Heart right ventricle (tissue), 16 donors: ENCODE data around the gene ROCK1. TPM values are rescaled to one million over a fixed set of nuclear protein-coding genes. Genes with fewer than 3 reads are reported as not detected.
A peak's percentile ranks its signal among the peaks of the same experiment; 100 is the strongest.
"Not testable (repeated sequence)": the region's sequence is repeated elsewhere in the genome, so short reads cannot be mapped to it uniquely, and the experiment has no call there.

Source experiments
- ATAC-seq, 8 donors: fragments of 200-7000 bp; cut with Tn5 transposase; one replicate each; pipeline ENCODE4 v1.9.1; 2020; ENCODE audit warnings: mild to moderate bottlenecking in 8 of 8, moderate library complexity in 8 of 8, moderate number of reproducible peaks in 1 of 8
- DNase-seq, 2 donors: peaks; one replicate each; pipeline ENCODE4 v3.0.0-alpha.2; 2020
- H3K27ac ChIP-seq, 10 donors: fragments of 200-600 bp; sonication (generic) in 2 of 10; one replicate each; pipeline versions ENCODE4 v1.5.0 to v1.8.0; 2020 to 2022; ENCODE audit warnings: mild to moderate bottlenecking in 3 of 10
- H3K27me3 ChIP-seq, 7 donors: fragments of 200-600 bp; one replicate each; pipeline ENCODE4 v1.8.0; 2021 to 2022; ENCODE audit warnings: mild to moderate bottlenecking in 2 of 7
- H3K36me3 ChIP-seq, 9 donors: fragments of 200-600 bp; sonication (generic) in 1 of 9; one replicate each; pipeline versions ENCODE4 v1.5.0 to v1.8.0; 2020 to 2022; ENCODE audit warnings: mild to moderate bottlenecking in 2 of 9
- H3K4me1 ChIP-seq, 9 donors: fragments of 200-600 bp; sonication (generic) in 1 of 9; one replicate each; pipeline versions ENCODE4 v1.5.0 to v1.8.0; 2020 to 2022; ENCODE audit warnings: mild to moderate bottlenecking in 4 of 9
- H3K4me3 ChIP-seq, 10 donors: fragments of 200-600 bp; sonication (generic) in 2 of 10; one replicate each; pipeline versions ENCODE4 v1.5.0 to v1.8.0; 2020 to 2022; ENCODE audit warnings: mild to moderate bottlenecking in 7 of 10, moderate library complexity in 2 of 10
- H3K9me3 ChIP-seq, 11 donors: fragments of 200-600 bp in 10 of 11; sonication (generic) in 2 of 11; one replicate each; pipeline versions ENCODE4 v1.5.0 to v1.8.0; 2013 to 2022; ENCODE audit warnings: mild to moderate bottlenecking in 2 of 11, control low read depth in 1 of 11, moderate library complexity in 1 of 11
- WGBS, 2 donors: extraction: QIAGEN DNeasy Blood & Tissue Kit; methylation state at CpG; one replicate each; pipeline ENCODE4 v1.1.7; 2013; ENCODE audit warnings: inconsistent platforms in 1 of 2; 5-methylcytosine and 5-hydroxymethylcytosine counted together
- intact Hi-C, 10 donors: fragments of 100-400 bp; cut with DNase I; formaldehyde crosslinking; loops; one replicate each; pipeline versions ENCODE4 v1.11.1 to v1.14.2; 2022
- polyA plus RNA-seq, 2 donors: library from polyadenylated mRNA; stranded (reverse); fragments of 200-250 nt; gene quantifications; one replicate each; pipeline ENCODE4 v1.2.3, GENCODE V29; 2013
- total RNA-seq, 10 donors: library from RNA; stranded (reverse); fragmentation: NEBNext Ultra II Directional in 3 of 10; extraction: Animal tissue kit (Norgen Biotek cat#: 25700) in 3 of 10; gene quantifications; one replicate each; pipeline versions ENCODE4 v1.2.1 to v1.2.4, GENCODE V29; 2021 to 2023
- TF ChIP-seq, protein P1 (sequence below), 9 donors: fragments of 200-600 bp; sonication (generic) in 2 of 9; IDR thresholded peaks; one replicate each; pipeline versions ENCODE4 v1.5.0 to v1.8.0; 2021 to 2022; ENCODE audit warnings: antibody characterized with exemption in 9 of 9, mild to moderate bottlenecking in 5 of 9, moderate library complexity in 1 of 9
- donor health status: Arrhythmogenic right ventricular cardiomyopathy.
- donor health status: ischemic (EF 13 %, LVEDD 7.1; RV severe dilation, severe dysfunction).
- donor health status: healthy with polysubstance abuse.
- donor health status: DM: no; HTN: yes; CAD: no.
- donor health status: DM: no; HTN: no; CAD: no.
- donor health status: ischemic (EF 25% LVEDD 6.9; RV normal size, moderate dysfunction).
- donor health status: ischemic (EF 25% LVEDD 5.7; RV mildly dilated, moderate dysfunction).
- donor health status: healthy.
- donor health status: DM: yes; HTN: yes; CAD: no.
- donor health status: Ischemic cardiomyopathy.
- donor health status: ischemic (EF 35%, LVEDD 5.7; RV mildly dilated, moderate dysfunction).
- donor health status: nonischemic (EF 11% LVEDD 7.7; RV severe dilation, severe dysfunction).
- donor health status: DM: yes; HTN: yes; CAD: no.
- donor health status: PGD.
- donor health status: ischemic (EF 29% LVEDD 5.4; RV normal size, mild dysfunction).
- donor health status: nonischemic (EF 23%, LVEDD 6.1; RV moderate dilation, normal function).

The ROCK1 gene
- total and polyA plus RNA-seq, 12 donors = 12.5 to 44.1 (median 35.1) TPM

- no peak for DNase-seq
- Histone ChIP-seq H3K27ac (no peak overlapping the region), H3K4me1 (peaks cover 0 to 11% (median 0%) of the 10 kb centered on the region in 9 donors), H3K4me3 (no peak overlapping the region), H3K27me3 (no peaks in the 10 kb centered on the region), H3K9me3 (peaks cover 0 to 7% (median 0%) of the 10 kb centered on the region in 11 donors), H3K36me3 (no peaks in the 10 kb centered on the region)
- ATAC-seq = no peak
- TF ChIP-seq, protein P1, sequence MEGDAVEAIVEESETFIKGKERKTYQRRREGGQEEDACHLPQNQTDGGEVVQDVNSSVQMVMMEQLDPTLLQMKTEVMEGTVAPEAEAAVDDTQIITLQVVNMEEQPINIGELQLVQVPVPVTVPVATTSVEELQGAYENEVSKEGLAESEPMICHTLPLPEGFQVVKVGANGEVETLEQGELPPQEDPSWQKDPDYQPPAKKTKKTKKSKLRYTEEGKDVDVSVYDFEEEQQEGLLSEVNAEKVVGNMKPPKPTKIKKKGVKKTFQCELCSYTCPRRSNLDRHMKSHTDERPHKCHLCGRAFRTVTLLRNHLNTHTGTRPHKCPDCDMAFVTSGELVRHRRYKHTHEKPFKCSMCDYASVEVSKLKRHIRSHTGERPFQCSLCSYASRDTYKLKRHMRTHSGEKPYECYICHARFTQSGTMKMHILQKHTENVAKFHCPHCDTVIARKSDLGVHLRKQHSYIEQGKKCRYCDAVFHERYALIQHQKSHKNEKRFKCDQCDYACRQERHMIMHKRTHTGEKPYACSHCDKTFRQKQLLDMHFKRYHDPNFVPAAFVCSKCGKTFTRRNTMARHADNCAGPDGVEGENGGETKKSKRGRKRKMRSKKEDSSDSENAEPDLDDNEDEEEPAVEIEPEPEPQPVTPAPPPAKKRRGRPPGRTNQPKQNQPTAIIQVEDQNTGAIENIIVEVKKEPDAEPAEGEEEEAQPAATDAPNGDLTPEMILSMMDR (IDR thresholded peaks at IDR 0.05) = no peak
- WGBS, 2 donors = 55 to 59% methylated on average over 5 of the region's 5 CpGs
- intact Hi-C loops = no loop called here
Observed at GRCh38 chr18:21141668-21142422, 30.2 kb upstream of the ROCK1 start.

DNA sequence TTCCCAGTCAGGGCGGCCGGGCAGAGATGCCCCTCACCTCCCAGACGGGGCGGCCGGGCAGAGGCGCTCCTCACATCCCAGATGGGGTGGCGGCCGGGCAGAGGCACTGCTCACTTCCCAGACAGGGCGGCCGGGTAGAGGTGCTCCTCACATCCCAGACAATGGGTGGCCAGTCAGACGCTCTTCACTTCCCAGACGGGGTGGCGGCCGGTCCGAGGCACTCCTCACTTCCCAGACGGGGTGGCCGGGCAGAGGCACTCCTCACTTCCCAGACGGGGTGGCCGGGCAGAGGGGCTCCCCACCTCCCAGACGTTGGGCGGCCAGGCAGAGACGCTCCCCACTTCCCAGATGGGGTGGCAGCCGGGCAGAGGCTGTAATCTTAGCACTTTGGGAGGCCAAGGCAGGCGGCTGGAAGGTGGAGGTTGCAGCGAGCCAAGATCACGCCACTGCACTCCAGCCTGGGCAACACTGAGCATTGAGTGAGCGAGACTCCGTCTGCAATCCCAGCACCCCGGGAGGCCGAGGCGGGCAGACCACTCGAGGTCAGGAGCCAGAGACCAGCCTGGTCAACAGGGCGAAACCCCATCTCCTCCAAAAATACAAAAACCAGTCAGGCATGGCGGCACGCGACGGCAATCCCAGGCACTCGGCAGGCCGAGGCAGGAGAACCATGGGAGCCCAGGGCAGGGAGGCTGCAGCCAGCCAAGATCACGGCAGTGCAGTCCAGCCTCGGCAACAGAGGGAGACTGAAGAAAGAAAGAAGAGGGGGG lies 26.3 kb upstream of the ROCK1 start:
- not testable (repeated sequence) for H3K27me3 ChIP-seq, H3K36me3 ChIP-seq, DNase-seq, ATAC-seq, H3K9me3 ChIP-seq, H3K4me3 ChIP-seq, H3K27ac ChIP-seq
- 96 to 97% methylated on average over 40 to 41 of the region's 41 CpGs for WGBS, 2 donors
- peaks cover 0 to 11% (median 3%) of the 10 kb centered on the region in 9 donors for H3K4me1 ChIP-seq
- intact Hi-C loops = loop anchor here in 1 of 10 donors (10.0 kb wide), 1 partner anchor 133 kb away; no protein-coding TSS in a partner anchor

DNA sequence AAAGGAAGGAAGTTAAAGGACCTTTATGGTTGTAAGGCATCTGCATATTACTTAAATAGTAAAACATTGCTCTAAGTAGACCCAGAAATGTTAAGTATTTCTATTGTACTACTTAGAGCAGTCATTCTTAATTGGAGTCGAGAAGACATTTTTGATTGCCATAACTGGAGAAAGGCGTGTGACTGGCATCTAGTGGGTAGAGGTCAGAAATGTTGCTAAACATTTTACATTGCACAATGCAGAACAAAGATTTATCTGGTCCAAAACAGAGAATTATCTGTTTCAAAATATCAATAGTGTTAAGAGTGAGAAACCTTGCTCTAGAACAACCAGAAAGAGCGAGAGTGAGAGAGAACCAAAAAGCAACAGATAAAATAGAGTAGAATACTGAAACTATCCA lies 23.3 kb upstream of the ROCK1 start:
- DNase-seq (no peak), ATAC-seq (peak in 2 of 8 donors; percentile 50 to 58)
- Histone ChIP-seq H3K36me3 (no peaks in the 10 kb centered on the region), H3K9me3 (peaks cover 0 to 7% (median 0%) of the 10 kb centered on the region in 11 donors), H3K27ac (no peak overlapping the region), H3K4me1 (peaks cover 0 to 7% (median 2%) of the 10 kb centered on the region in 9 donors), H3K4me3 (no peak overlapping the region), H3K27me3 (no peaks in the 10 kb centered on the region)
- intact Hi-C loops = loop anchor here in 1 of 10 donors (10.0 kb wide), 1 partner anchor 130 kb away; no protein-coding TSS in a partner anchor
- 60 to 68% methylated on average over 3 of the region's 3 CpGs for WGBS, 2 donors
- TF ChIP-seq, protein P1 (IDR thresholded peaks at IDR 0.05) = peak in 7 of 9 donors; percentile 11 to 63 (median 52)

- Histone ChIP-seq H3K4me1 (peaks cover 0 to 13% (median 7%) of the 10 kb centered on the region in 9 donors), H3K27ac (no peak overlapping the region), H3K9me3 (no peaks in the 10 kb centered on the region), H3K27me3 (no peaks in the 10 kb centered on the region), H3K4me3 (no peak overlapping the region), H3K36me3 (no peaks in the 10 kb centered on the region)
- DNase-seq = no peak
- intact Hi-C loops = loop anchor here in 1 of 10 donors (10.0 kb wide), 1 partner anchor 128 kb away; no protein-coding TSS in a partner anchor
- ATAC-seq = no peak
- TF ChIP-seq, protein P1 (IDR thresholded peaks at IDR 0.05) = no peak
- WGBS, 2 donors = 95% methylated on average over 27 of the region's 27 CpGs
Observed at GRCh38 chr18:21132398-21132918, 20.8 kb upstream of the ROCK1 start.
